NCI-H1417 treated with DMSO at 0.1 percent for 48 hours (cell line): Measurements from ENCODE around the gene PDCD5.
A peak's percentile ranks its signal among the peaks of the same experiment; 100 is the strongest.
"Not testable (repeated sequence)": the region's sequence is repeated elsewhere in the genome, so short reads cannot be mapped to it uniquely, and the experiment has no call there.

ENCODE experiments used
- DNase-seq: peaks from one replicate; lab custom pipeline; 2025; lab: John Stamatoyannopoulos, UW

The PDCD5 gene

GRCh38 chr19:32580901-32581704 is at the start of gene PDCD5:
TSS of gene PDCD5 (plus strand) at chr19:32581190. CDS start at chr19:32581262, 72 bp downstream.
- DNase-seq, result peak; percentile 66

- no peak for DNase-seq
These were observed 48.8 kb upstream of the PDCD5 start for GRCh38 chr19:32532233-32532632.

- no peak for DNase-seq
These were observed 43.4 kb upstream of the PDCD5 start for GRCh38 chr19:32537580-32537979.

- no peak for DNase-seq
These were observed 41.6 kb upstream of the PDCD5 start for GRCh38 chr19:32539240-32539916.

- DNase-seq, result no peak
These were observed 40.4 kb upstream of the PDCD5 start for GRCh38 chr19:32540621-32541020.

GRCh38 chr19:32541376-32541775 is 39.6 kb upstream of the PDCD5 start:
- not testable (repeated sequence) for DNase-seq

GRCh38 chr19:32542477-32543108 is 38.4 kb upstream of the PDCD5 start:
- DNase-seq, result no peak

- no peak for DNase-seq
These were observed 37.7 kb upstream of the PDCD5 start for GRCh38 chr19:32543115-32543900.

- no peak for DNase-seq
These were observed 36.1 kb upstream of the PDCD5 start for GRCh38 chr19:32544917-32545316.

GRCh38 chr19:32550666-32551065 is 30.3 kb upstream of the PDCD5 start:
- DNase-seq, result no peak

GRCh38 chr19:32555786-32556185 is 25.2 kb upstream of the PDCD5 start:
- no peak for DNase-seq

- DNase-seq, result no peak
These were observed 22.3 kb upstream of the PDCD5 start for GRCh38 chr19:32558607-32559228.

GRCh38 chr19:32563761-32564160 is 17.2 kb upstream of the PDCD5 start:
- no peak for DNase-seq

GRCh38 chr19:32566246-32566830 is 14.7 kb upstream of the PDCD5 start:
- no peak for DNase-seq

- DNase-seq, result no peak
These were observed 13.5 kb upstream of the PDCD5 start for GRCh38 chr19:32567486-32567885.

GRCh38 chr19:32570081-32570785 is 10.8 kb upstream of the PDCD5 start:
- DNase-seq, result no peak

- DNase-seq, result not testable (repeated sequence)
These were observed 9.4 kb upstream of the PDCD5 start for GRCh38 chr19:32571471-32572075.

- not testable (repeated sequence) for DNase-seq
These were observed 8.1 kb upstream of the PDCD5 start for GRCh38 chr19:32572700-32573491.

GRCh38 chr19:32573492-32573794 is 7.5 kb upstream of the PDCD5 start:
- no peak for DNase-seq

- DNase-seq, result no peak
These were observed 4.2 kb upstream of the PDCD5 start for GRCh38 chr19:32576790-32577189.
